T-helper 2 cell treated with Interferon-gamma antibody and Interleukin-4, amounts not matched to agents 5 μg/mL and 100 μg/mL, for 36 hours (primary cell): ENCODE measurements around the gene SNPH.
"Not testable (repeated sequence)": the region's sequence is repeated elsewhere in the genome, so short reads cannot be mapped to it uniquely, and the experiment has no call there.

Experiments
- DNase-seq: peaks from one replicate; pipeline ENCODE4 v3.0.0; 2021; ENCODE audit warnings: low spot score
- H3K27ac Mint-ChIP-seq: one replicate; pipeline ENCODE4 v1.8.0; 2021; ENCODE audit warnings: mild to moderate bottlenecking, mixed read lengths
- H3K27me3 Mint-ChIP-seq: one replicate; pipeline ENCODE4 v1.8.0; 2021; ENCODE audit warnings: low read depth, mixed read lengths
- H3K36me3 Mint-ChIP-seq: one replicate; pipeline ENCODE4 v1.8.0; 2021; ENCODE audit warnings: low read depth, mixed read lengths
- H3K4me1 Mint-ChIP-seq: one replicate; pipeline ENCODE4 v1.8.0; 2021; ENCODE audit warnings: low read depth, mixed read lengths
- H3K4me3 Mint-ChIP-seq: one replicate; pipeline ENCODE4 v1.8.0; 2022; ENCODE audit warnings: mild to moderate bottlenecking, moderate library complexity, mixed read lengths
- H3K9me3 Mint-ChIP-seq: one replicate; pipeline ENCODE4 v1.8.0; 2021; ENCODE audit warnings: mixed read lengths

Gene SNPH, protein sequence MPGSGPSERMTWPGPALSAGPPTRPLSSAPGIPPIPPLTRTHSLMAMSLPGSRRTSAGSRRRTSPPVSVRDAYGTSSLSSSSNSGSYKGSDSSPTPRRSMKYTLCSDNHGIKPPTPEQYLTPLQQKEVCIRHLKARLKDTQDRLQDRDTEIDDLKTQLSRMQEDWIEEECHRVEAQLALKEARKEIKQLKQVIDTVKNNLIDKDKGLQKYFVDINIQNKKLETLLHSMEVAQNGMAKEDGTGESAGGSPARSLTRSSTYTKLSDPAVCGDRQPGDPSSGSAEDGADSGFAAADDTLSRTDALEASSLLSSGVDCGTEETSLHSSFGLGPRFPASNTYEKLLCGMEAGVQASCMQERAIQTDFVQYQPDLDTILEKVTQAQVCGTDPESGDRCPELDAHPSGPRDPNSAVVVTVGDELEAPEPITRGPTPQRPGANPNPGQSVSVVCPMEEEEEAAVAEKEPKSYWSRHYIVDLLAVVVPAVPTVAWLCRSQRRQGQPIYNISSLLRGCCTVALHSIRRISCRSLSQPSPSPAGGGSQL

DNA sequence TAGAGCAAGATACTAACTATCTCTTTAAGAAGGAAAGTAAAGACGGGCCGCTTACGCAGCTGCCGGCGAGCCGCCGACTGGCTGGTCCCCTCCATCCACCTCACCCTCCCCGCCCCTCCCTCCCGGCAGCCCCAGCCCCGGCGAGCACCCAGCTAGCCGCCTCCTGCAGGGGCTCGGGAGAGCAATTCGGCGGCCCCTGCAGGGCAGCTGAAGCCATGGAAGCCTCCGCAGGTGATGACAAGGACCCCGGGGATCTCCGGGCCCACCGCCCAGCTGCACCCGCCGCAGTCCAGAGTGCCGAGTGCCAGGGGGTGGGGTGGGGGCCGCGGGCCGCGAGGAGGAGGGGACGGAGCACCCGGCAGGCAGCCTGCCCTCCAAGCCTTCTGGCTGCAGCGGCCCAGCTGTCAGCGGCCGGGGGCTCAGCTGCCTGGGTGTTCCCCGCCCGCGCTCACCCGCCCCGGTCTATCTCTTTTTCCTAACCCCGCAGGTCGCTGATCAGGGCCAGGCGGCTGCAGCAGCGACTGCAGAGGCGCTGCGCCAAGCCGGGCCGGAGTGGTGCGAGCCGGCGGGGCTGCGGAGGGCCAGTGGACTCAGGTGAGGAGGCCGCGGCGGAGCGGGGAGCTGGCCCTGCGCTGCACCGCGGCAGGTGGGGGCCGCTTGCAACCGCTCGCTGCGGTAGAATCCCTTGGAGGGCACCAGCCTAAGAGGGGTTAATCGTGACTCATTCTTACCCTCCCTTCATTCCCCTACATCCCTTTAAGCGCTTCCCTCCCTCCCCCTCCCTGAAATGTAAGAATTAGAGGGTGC, at the start of gene SNPH:
Gene SNPH (plus strand): TSS at position 128 of the 807 bp plus-strand sequence. CDS start 29,946 bp downstream, outside the sequence.
- peaks cover 4% of the 10 kb centered on the region for H3K9me3 Mint-ChIP-seq
- peaks cover 3% of the 10 kb centered on the region for H3K36me3 Mint-ChIP-seq
- peaks cover 17% of the 10 kb centered on the region for H3K4me1 Mint-ChIP-seq
- peak within 1 kb of the TSS; percentile 84 for H3K27ac Mint-ChIP-seq
- peaks cover 5% of the 10 kb centered on the region for H3K27me3 Mint-ChIP-seq
- peak; percentile 64 for DNase-seq
- H3K4me3 Mint-ChIP-seq = peak within 1 kb of the TSS; percentile 89

DNA sequence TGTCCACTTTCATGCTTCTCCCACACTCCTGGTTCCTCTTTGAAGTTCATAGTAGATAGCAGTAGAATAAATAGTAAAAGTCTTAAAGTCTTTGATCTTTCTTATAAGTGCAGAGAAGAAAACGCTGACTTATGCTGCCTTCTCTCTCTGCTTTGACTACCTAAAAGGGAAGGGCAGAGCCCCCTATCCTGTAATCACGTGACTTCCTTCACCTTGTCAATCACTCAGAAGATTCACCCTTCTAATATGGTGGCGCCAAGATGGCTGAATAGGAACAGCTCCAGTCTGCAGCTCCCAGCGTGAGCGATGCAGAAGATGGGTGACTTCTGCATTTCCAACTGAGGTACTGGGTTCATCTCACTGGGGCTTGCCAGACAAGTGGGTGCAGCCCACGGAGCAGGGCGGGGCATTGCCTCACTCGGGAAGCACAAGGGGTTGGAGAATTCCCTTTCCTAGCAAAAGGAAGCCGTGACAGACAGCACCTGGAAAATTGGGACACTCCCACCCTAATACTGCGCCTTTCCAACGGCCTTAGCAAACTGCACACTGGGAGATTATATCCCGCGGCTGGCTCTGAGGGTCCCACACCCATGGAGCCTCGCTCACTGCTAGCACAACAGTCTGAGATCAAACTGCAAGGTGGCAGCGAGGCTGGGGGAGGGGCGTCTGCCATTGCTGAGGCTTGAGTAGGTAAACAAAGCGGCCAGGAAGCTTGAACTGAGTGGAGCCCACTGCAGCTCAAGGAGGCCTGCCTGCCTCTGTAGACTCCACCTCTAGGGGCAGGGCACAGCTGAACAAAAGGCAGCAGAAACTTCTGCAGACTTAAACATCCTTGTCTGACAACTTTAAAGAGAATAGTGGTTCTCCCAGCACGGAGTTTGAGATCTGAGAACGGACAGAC, 49.3 kb upstream of the SNPH start:
- not testable (repeated sequence) for H3K4me3 Mint-ChIP-seq, H3K9me3 Mint-ChIP-seq, H3K27ac Mint-ChIP-seq, H3K36me3 Mint-ChIP-seq, DNase-seq
- Mint-ChIP-seq H3K4me1 (peaks cover 27% of the 10 kb centered on the region), H3K27me3 (peaks cover 26% of the 10 kb centered on the region)

DNA sequence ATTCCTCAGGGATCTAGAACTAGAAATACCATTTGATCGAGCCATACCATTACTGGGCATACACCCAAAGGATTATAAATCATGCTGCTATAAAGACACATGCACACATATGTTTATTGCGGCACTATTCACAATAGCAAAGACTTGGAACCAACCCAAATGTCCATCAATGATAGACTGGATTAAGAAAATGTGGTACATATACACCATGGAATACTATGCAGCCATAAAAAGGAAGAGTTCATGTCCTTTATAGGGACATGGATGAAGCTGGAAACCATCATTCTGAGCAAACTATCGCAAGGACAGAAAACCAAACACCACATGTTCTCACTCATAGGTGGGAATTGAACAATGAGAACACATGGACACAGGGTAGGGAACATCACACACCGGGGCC, 43.3 kb upstream of the SNPH start:
- not testable (repeated sequence) for H3K4me3 Mint-ChIP-seq, H3K36me3 Mint-ChIP-seq, H3K9me3 Mint-ChIP-seq, H3K27ac Mint-ChIP-seq, DNase-seq
- peaks cover 52% of the 10 kb centered on the region for H3K27me3 Mint-ChIP-seq
- H3K4me1 Mint-ChIP-seq = peaks cover 14% of the 10 kb centered on the region

DNA sequence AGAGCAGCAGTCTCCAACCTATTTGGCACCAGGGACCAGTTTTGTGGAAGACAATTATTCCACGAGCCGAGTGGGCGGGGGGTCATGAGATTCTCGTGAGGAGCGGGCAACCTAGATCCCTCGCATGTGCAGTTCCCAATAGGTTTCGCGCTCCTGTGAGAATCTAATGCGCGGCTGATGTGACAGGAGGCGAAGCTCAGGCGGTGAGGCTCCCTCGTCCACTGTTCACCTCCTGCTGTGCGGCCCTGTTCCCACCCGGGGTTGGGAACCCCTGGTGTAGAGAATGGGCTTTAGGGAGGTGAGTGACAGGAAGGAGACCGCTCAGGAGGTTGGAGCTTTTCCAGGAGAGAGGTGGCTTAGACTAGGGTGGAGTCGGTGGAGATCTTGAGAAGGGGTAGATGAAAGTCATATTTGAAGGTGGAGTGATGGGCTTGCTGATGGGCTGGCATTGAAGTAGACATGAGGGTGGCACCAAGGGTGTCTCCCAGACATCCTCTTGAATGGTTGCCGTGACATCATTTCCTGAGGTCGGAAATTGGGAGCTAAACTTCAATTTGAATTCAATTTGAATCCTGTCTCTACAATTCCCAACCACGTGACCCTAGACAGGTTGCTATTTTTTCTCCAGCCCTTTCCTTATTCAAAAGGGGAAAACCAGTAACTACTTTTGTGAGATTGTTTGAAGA, 41.7 kb upstream of the SNPH start:
- peaks cover 56% of the 10 kb centered on the region for H3K27me3 Mint-ChIP-seq
- DNase-seq = no peak
- H3K4me3 Mint-ChIP-seq = peak overlapping the region; percentile 2
- no peak overlapping the region for H3K27ac Mint-ChIP-seq
- no peaks in the 10 kb centered on the region for H3K9me3 Mint-ChIP-seq
- peaks cover 14% of the 10 kb centered on the region for H3K4me1 Mint-ChIP-seq
- H3K36me3 Mint-ChIP-seq = no peaks in the 10 kb centered on the region

DNA sequence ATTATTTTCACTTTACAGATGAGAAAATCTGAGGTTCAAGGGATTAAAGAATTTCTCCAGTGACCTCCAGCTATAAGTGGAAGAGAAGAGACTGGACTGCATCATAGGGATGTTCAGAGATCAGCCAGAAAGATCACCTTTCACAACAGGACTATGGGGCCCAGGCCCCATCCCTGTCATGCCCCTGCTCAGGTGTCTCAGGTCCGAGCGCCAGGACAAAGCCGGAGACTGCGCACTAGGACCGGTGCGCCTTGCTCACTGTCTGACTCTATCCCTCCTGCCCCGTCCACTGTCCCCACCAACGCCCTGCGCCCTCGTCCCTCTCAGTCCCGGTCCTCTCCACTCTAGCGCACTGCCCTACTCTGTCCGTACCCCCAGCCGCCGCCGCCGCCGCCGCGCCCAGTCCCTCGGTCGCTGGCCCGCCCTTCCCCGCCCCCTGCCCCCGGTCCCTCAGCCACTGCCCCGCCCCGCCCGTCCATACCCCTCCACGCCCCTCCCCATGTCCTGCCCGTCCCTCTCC, 40.8 kb upstream of the SNPH start:
- no peak overlapping the region for H3K27ac Mint-ChIP-seq
- no peaks in the 10 kb centered on the region for H3K36me3 Mint-ChIP-seq

DNA sequence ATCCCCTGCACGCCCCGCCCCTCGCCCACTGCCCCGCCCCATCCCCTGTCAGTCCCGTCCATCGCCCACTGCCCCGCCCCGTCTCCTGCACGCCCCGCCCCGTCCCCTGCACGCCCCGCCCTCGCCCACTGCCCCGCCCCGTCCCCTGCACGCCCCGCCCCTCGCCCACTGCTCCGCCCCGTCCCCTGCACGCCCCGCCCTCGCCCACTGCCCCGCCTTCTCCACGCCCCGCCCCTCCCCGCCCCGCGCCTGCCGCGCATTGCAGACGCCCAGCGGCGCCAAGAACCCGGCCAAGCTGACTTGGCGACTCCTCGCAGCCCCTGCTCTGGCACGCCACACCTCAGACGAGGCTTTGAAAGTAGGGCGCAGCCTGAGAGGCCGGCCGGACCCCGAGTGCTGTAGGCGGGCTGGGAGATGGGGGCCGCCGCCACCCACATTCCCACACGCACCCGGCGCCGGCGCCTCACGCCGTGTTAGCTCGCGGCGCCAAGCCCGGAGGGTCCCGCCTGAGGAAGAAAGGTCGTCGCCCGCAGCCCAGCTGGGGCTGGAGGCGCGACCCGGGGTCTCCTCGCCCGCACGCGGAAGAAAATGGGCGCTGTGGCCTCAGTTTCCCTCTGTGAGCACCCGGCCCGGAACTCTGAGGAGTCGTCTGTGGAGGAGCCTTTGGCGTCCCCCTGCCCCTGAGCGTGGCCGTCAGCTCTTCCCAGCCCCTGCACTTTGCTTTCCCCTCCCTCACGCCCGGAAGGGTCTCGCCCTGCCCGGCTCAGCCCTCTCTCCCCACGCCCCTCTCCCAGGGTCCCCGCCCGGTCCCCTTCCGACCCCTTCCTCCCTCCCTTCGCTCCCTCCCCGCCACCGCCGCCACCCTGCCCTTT, 40.1 kb upstream of the SNPH start, which contains the start of gene RAD21L1:
Gene RAD21L1 (plus strand): TSS at position 262 of the 872 bp plus-strand sequence. CDS start 2,410 bp downstream, outside the sequence.
- H3K4me1 Mint-ChIP-seq = peaks cover 14% of the 10 kb centered on the region
- DNase-seq = peak; percentile 63
- peaks cover 57% of the 10 kb centered on the region for H3K27me3 Mint-ChIP-seq
- H3K4me3 Mint-ChIP-seq = peak within 1 kb of the TSS; percentile 84
- H3K9me3 Mint-ChIP-seq = no peaks in the 10 kb centered on the region
- H3K36me3 Mint-ChIP-seq = no peaks in the 10 kb centered on the region
- H3K27ac Mint-ChIP-seq = peak within 1 kb of the TSS; percentile 75

More for the DNA sequence above, 40.8 kb upstream of the SNPH start:
- no peak for DNase-seq
- Mint-ChIP-seq H3K4me1 (peaks cover 14% of the 10 kb centered on the region), H3K27me3 (peaks cover 57% of the 10 kb centered on the region), H3K9me3 (no peaks in the 10 kb centered on the region), H3K4me3 (peak overlapping the region; percentile 78)

DNA sequence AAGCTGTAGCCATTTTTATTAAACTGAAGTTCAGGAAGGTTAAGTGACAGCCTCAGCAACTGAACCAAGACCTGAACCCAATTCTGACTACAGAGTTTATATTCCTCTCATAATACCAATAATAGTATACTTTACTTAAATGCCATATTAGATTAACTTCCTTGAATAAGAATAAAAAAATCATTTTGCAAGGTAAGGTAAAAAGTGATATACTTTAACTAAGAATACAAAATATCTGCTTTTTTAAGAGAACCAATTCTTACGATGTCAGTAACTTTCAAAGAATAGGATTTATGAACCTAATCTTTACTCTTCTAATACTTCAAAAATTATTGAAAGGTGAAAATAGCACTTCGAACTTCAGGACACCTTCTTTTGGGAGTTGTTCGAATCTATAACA, 36.6 kb upstream of the SNPH start:
- H3K9me3 Mint-ChIP-seq = no peaks in the 10 kb centered on the region
- DNase-seq = no peak
- no peaks in the 10 kb centered on the region for H3K36me3 Mint-ChIP-seq
- H3K27ac Mint-ChIP-seq = no peak overlapping the region
- peaks cover 42% of the 10 kb centered on the region for H3K27me3 Mint-ChIP-seq
- no peak overlapping the region for H3K4me3 Mint-ChIP-seq
- H3K4me1 Mint-ChIP-seq = peaks cover 16% of the 10 kb centered on the region

DNA sequence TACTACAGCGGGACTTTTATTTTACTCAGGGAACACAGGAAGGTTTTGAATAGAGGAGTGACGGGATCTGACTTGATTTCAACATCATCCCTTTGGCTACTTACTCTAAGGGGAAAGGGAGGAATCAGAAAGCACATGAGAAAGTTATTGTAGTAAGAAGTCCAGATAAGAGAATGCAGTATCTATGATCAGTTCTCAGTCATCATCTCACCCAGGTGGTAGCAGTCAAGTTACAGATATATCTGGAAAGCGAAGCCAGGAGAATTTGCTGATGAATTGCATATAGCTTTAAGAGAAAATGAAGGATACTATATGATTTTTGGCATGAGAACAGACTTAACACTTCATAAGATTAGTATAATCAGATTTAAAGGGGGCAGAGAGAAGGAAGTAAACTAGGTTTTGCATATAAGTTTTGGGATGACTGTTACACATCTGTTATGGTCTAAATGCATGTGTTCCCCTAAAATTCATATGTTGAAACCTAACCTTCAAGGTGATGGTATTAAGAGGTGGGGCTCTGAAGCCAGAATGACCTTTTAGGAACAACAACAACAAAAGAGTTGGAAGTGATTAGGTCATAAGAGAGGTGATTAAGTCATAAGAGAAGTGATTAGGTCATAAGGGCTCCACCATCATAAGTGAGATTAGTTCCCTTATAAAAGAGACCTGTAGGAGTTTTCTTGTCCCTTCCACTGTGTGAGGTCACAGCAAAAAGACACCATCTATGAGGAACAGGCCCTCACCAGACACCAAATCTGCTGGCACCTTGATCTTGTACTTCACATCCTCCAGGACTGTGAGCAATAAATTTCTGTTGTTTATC, 33.6 kb upstream of the SNPH start:
- H3K27ac Mint-ChIP-seq = no peak overlapping the region
- DNase-seq = no peak
- no peaks in the 10 kb centered on the region for H3K9me3 Mint-ChIP-seq
- H3K27me3 Mint-ChIP-seq = peaks cover 38% of the 10 kb centered on the region
- H3K36me3 Mint-ChIP-seq = no peaks in the 10 kb centered on the region
- peaks cover 9% of the 10 kb centered on the region for H3K4me1 Mint-ChIP-seq
- H3K4me3 Mint-ChIP-seq = no peak overlapping the region

DNA sequence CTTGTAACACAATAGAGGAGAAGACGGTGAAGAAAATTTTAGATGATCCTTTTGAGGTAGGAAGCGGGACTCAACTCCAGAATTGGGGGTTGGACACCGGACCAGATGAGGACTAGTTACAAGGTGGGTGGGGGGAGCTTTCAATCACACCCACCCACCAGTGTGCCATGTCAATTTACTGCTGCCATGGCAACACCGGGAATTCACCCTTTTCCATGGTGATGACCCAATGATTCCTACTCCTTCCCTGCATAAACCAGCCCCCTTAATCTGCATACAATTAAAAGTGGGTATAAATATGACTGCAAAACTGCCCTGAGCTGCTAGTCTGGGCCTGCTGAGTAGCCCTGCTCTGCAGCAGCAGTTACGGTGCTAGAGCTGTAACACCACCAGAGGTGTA, 25.5 kb upstream of the SNPH start:
- Mint-ChIP-seq H3K27ac (no peak overlapping the region), H3K4me3 (no peak overlapping the region), H3K27me3 (peaks cover 26% of the 10 kb centered on the region), H3K9me3 (no peaks in the 10 kb centered on the region), H3K36me3 (no peaks in the 10 kb centered on the region), H3K4me1 (peaks cover 4% of the 10 kb centered on the region)
- no peak for DNase-seq

DNA sequence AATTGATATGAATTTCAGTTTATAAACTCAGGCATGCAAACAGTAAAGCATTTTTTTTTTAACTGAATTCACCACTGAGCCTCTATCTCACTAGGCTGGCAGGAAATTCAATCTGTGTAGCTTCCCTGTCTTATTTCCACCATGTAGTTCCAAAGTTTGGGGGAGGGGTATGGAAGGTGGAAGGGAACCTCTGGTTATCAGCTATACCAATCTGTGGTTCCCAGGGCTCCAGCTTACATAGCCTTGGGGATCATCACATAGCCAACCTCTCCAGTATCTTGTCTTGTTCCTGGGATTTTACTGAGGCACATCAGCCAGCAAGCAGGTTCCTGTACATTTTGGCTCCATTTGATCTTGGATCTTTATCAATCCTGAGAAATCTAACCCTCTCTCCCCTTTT, 24.6 kb upstream of the SNPH start:
- no peaks in the 10 kb centered on the region for H3K36me3 Mint-ChIP-seq
- H3K4me3 Mint-ChIP-seq = no peak overlapping the region
- no peak for DNase-seq
- H3K27me3 Mint-ChIP-seq = peaks cover 23% of the 10 kb centered on the region
- H3K27ac Mint-ChIP-seq = no peak overlapping the region
- peaks cover 4% of the 10 kb centered on the region for H3K4me1 Mint-ChIP-seq
- H3K9me3 Mint-ChIP-seq = no peaks in the 10 kb centered on the region

DNA sequence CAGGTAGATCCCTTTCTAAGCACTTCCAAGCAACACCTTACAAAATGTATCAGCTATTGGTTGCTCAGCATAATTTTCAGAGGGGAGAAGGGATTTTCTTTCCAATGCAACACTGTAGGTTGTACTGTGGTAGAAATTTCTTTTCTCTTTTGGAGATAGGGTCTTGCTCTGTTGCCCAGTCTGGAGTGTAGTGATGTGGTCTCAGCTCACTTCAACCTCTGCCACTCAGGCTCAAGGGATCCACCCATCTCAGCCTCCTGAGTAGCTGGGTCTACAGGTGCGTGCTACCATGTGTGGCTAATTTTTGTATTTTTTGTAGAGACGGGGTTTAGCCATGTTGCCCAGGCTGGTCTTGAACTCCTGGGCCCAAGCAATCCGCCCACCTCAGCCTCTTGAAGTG, 24.0 kb upstream of the SNPH start:
- no peak for DNase-seq
- H3K36me3 Mint-ChIP-seq = no peaks in the 10 kb centered on the region
- H3K27me3 Mint-ChIP-seq = peaks cover 20% of the 10 kb centered on the region
- no peaks in the 10 kb centered on the region for H3K9me3 Mint-ChIP-seq
- no peak overlapping the region for H3K27ac Mint-ChIP-seq
- H3K4me1 Mint-ChIP-seq = peaks cover 4% of the 10 kb centered on the region
- no peak overlapping the region for H3K4me3 Mint-ChIP-seq
